ENCODE results near the gene CDH4.
"Not testable (repeated sequence)": the region's sequence is repeated elsewhere in the genome, so short reads cannot be mapped to it uniquely, and the experiment has no call there.

The CDH4 gene

GRCh38 chr20:61389077-61389476, 137.0 kb downstream of the CDH4 start:
- no peak for DNase-seq

GRCh38 chr20:61391185-61391584, 139.1 kb downstream of the CDH4 start:
- DNase-seq, result no peak

- DNase-seq, result peak; percentile 9
Measured at GRCh38 chr20:61391812-61392520, 139.9 kb downstream of the CDH4 start.

GRCh38 chr20:61394088-61394799, 142.2 kb downstream of the CDH4 start:
- DNase-seq, result no peak

GRCh38 chr20:61396262-61396848, 144.3 kb downstream of the CDH4 start:
- no peak for DNase-seq

GRCh38 chr20:61397146-61397545, 145.1 kb downstream of the CDH4 start:
- no peak for DNase-seq

GRCh38 chr20:61397790-61398189, 145.7 kb downstream of the CDH4 start:
- no peak for DNase-seq

- DNase-seq, result no peak
Measured at GRCh38 chr20:61399433-61399832, 147.4 kb downstream of the CDH4 start.

GRCh38 chr20:61400499-61400898, 148.4 kb downstream of the CDH4 start:
- no peak for DNase-seq

- no peak for DNase-seq
Measured at GRCh38 chr20:61404303-61404702, 152.2 kb downstream of the CDH4 start.

- no peak for DNase-seq
Measured at GRCh38 chr20:61405007-61405406, 152.9 kb downstream of the CDH4 start.

- not testable (repeated sequence) for DNase-seq
Measured at GRCh38 chr20:61406773-61407172, 154.7 kb downstream of the CDH4 start.

- peak; percentile 2 for DNase-seq
Measured at GRCh38 chr20:61407561-61407960, 155.5 kb downstream of the CDH4 start.

- no peak for DNase-seq
Measured at GRCh38 chr20:61408951-61409740, 157.1 kb downstream of the CDH4 start.

GRCh38 chr20:61411743-61412142, 159.7 kb downstream of the CDH4 start:
- no peak for DNase-seq

- DNase-seq, result no peak
Measured at GRCh38 chr20:61413752-61414151, 161.7 kb downstream of the CDH4 start.

- no peak for DNase-seq
Measured at GRCh38 chr20:61414455-61414991, 162.5 kb downstream of the CDH4 start.

- DNase-seq, result no peak
Measured at GRCh38 chr20:61416546-61416945, 164.5 kb downstream of the CDH4 start.

- DNase-seq, result no peak
Measured at GRCh38 chr20:61417221-61417941, 165.3 kb downstream of the CDH4 start.

- no peak for DNase-seq
Measured at GRCh38 chr20:61419010-61419409, 166.9 kb downstream of the CDH4 start.

- no peak for DNase-seq
Measured at GRCh38 chr20:61419501-61419900, 167.4 kb downstream of the CDH4 start.

GRCh38 chr20:61420056-61420455, 168.0 kb downstream of the CDH4 start:
- no peak for DNase-seq

All from fibroblast of skin of scalp (primary cell).